Fibroblast of peridontal ligament (primary cell): ENCODE measurements around the gene SLC5A2.
A peak's percentile ranks its signal among the peaks of the same experiment; 100 is the strongest.
"Not testable (repeated sequence)": the region's sequence is repeated elsewhere in the genome, so short reads cannot be mapped to it uniquely, and the experiment has no call there.

ENCODE experiments used
- DNase-seq: peaks from one replicate; pipeline ENCODE4 v3.0.0-alpha.2; 2010; ENCODE audit errors: extremely low read depth

SLC5A2 gene

GRCh38 chr16:31496670-31497069, 13.7 kb downstream of the SLC5A2 start:
- DNase-seq: no peak

GRCh38 chr16:31498493-31498892, 15.6 kb downstream of the SLC5A2 start:
- no peak for DNase-seq

- DNase-seq: no peak
Measured at GRCh38 chr16:31499928-31500327, 17.0 kb downstream of the SLC5A2 start.

DNA sequence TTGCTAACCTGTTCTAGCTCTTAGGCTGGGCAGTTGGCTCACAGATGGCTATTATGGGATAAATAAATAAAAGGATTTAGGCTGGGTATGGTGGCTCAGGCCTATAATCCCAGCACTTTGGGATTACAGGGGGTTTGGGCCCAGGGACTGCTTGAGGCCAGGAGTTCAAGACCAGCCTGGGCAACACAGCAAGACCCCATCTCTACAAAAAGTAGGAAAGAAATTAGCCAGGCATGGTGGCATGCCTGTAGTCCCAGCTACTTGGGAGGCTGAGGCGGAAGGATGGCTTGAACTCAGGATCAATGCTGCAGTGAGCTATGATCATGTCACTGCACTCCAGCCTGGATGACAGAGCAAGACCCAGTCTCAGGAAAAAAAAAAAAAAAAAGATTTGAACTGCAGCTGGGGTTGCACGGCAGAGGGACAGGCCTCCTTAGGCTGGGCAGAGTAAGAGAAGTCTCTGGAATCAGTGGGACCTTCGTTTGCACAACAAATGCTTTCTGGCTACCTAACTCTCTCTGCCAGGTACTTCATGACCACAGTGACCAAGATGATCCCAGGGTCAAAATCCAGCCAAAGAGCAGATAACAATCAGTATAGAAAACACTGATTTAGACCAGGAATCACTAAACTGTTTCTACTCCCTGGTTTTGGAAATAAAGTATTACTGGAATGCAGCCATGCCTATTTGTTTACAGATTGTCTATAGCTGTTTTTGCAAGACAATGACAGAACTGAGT, 18.5 kb downstream of the SLC5A2 start:
- DNase-seq: no peak

DNA sequence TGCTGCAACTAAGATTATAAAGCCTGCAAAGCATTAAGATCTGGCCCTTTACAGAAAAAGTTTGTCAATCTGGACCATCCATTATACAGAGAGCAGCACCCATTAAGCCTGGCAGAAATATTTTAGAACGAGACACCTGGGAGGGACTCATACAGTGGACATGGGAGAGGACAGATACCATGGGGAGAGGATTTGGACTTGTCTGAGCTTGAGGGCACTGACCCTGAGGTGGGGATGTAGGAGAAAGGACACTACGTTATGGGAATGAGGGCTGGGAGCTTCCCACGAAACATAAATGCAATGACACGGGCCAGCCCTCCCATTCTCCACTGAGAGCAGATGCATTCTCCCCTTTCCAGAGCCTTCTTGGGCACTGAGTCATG, 19.0 kb downstream of the SLC5A2 start:
- DNase-seq: no peak

DNA sequence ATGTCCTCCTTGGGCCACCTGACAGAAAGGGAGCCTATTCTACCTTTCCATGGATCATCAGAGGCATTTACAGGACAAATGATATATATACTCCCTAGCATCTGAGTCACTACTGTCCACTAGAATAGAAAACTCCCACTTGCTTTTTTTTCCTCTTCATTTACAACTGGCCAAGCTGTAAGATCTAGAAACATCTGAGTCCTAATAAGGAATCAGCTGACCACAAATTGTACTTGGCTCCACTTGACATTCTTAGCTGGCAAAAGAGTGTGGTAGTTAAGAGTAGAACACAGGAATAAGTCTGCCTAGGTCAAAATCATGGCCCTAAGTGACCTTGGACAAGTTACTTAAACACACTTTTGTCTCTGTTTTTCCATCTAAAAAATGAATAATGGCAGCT, 20.1 kb downstream of the SLC5A2 start:
- DNase-seq: peak; percentile 75

DNA sequence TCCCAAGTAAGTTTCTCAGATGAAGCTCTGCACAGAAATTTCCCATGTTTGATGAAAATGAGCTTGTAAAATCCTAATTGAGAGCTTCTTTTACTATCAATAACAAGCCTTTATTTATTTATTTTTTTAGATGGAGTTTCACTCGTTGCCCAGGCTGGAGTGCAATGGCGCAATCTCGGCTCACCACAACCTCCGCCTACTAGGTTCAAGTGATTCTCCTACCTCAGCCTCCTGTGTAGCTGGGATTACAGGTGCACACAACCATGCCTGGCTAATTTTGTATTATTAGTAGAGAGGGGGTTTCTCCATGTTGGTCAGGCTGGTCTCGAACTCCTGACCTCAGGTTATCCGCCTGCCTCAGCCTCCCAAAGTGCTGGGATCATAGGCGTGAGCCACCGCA, 20.6 kb downstream of the SLC5A2 start:
- not testable (repeated sequence) for DNase-seq

GRCh38 chr16:31504159-31504558, 21.2 kb downstream of the SLC5A2 start:
- no peak for DNase-seq

GRCh38 chr16:31505483-31505882, 22.6 kb downstream of the SLC5A2 start:
- no peak for DNase-seq

GRCh38 chr16:31507617-31507928, 24.6 kb downstream of the SLC5A2 start:
- DNase-seq: no peak

GRCh38 chr16:31507929-31508705, 25.2 kb downstream of the SLC5A2 start, which contains the start of gene RUSF1:
TSS of gene RUSF1 (minus strand) at chr16:31508391. CDS start at chr16:31508373, 18 bp downstream.
- peak; percentile 85 for DNase-seq

GRCh38 chr16:31508706-31509195, 25.8 kb downstream of the SLC5A2 start:
- DNase-seq: peak; percentile 77

DNA sequence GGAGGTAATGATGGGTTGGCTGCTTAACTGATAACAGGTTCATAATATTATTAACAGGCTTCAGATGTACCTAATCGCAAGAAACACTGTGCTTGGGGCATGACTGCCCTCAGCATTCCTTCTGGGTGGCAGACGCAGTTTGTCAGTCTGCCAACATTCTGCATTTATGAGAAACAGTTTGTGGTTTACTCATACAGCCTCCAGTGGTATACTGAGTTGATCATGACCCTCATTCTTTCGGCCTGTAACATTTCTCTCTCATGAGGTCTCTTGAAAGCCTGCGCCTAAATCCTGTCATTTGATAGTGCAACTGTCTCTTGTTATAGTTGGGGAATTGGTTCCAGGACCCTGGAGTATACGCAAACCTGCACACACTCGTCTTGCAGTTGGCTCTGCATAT, 30.2 kb downstream of the SLC5A2 start:
- peak; percentile 92 for DNase-seq

GRCh38 chr16:31513884-31514283, 31.0 kb downstream of the SLC5A2 start:
- no peak for DNase-seq

GRCh38 chr16:31517800-31518402, 35.0 kb downstream of the SLC5A2 start:
- DNase-seq: no peak

GRCh38 chr16:31519759-31520431, 37.0 kb downstream of the SLC5A2 start:
- no peak for DNase-seq

GRCh38 chr16:31521368-31521767, 38.4 kb downstream of the SLC5A2 start:
- DNase-seq: no peak

DNA sequence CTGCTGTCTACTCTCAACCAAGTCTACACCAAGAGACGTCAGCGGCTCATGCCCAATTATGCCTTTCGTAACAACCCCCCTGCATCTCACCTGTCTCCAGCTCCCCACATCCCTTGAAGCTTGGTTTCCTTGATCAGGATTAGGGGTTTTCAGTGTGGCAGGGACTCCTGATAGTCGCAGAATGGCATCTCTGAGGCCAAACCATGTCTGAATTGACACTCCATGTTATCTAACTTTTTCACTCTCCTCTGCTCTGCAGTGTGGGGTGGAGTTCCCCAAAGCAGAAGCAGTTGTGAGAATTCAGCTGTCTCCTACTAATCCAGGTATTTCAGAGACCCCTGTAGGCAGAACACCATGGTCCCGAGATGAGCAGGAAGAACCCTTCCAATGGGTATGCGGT, 39.1 kb downstream of the SLC5A2 start:
- DNase-seq: no peak

DNA sequence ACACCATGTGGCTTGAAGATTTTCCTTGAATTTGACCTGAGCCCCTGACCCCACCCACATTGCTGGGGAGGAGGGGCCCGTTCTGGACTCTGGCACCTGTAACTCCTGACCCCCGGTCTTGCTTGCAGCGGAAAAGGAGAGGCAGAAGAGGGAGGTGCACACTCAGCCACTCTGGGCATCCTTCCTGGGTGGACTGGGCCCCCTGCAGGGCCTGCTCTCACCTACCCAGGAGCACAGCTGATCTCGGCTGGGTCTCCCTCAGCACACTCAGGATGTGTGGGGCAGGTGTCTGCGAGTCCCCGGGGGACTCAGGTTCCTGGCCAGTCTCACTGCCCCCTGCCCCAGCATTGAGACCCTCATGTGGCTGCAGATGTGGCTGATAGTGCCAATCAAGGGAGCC, 40.8 kb downstream of the SLC5A2 start:
- not testable (repeated sequence) for DNase-seq

- DNase-seq: no peak
Measured at GRCh38 chr16:31525113-31525512, 42.2 kb downstream of the SLC5A2 start.

GRCh38 chr16:31527734-31528274, 44.9 kb downstream of the SLC5A2 start, which contains the start of gene AHSP:
TSS of gene AHSP (plus strand) at chr16:31527900. CDS start at chr16:31528140, 240 bp downstream.
- DNase-seq: no peak
